Islet of Langerhans (tissue), 1 donor: ENCODE results near the gene DNTT.

Experiments used
- FAIRE-seq: peaks from one replicate; lab custom pipeline; 2011; peaks lifted over from hg19 to GRCh38; lab: Jason Lieb, UNC

The DNTT gene

GRCh38 chr10:96304230-96304629, at the start of gene DNTT:
DNTT (plus strand) TSS chr10:96304434; CDS start chr10:96304498, 64 bp downstream.
- FAIRE-seq = no peak

- FAIRE-seq = no peak
Observed at GRCh38 chr10:96254976-96255375, 49.3 kb upstream of the DNTT start.

GRCh38 chr10:96255549-96256333, 48.5 kb upstream of the DNTT start:
- FAIRE-seq = no peak

- no peak for FAIRE-seq
Observed at GRCh38 chr10:96257944-96258343, 46.3 kb upstream of the DNTT start.

- FAIRE-seq = no peak
Observed at GRCh38 chr10:96259150-96259549, 45.1 kb upstream of the DNTT start.

GRCh38 chr10:96260014-96260413, 44.2 kb upstream of the DNTT start:
- FAIRE-seq = no peak

GRCh38 chr10:96261132-96261531, 43.1 kb upstream of the DNTT start:
- no peak for FAIRE-seq

GRCh38 chr10:96261930-96262329, 42.3 kb upstream of the DNTT start:
- FAIRE-seq = no peak

- no peak for FAIRE-seq
Observed at GRCh38 chr10:96263176-96263575, 41.1 kb upstream of the DNTT start.

GRCh38 chr10:96263669-96264068, 40.6 kb upstream of the DNTT start:
- no peak for FAIRE-seq

- no peak for FAIRE-seq
Observed at GRCh38 chr10:96264938-96265337, 39.3 kb upstream of the DNTT start.

GRCh38 chr10:96266118-96266770, 38.0 kb upstream of the DNTT start:
- no peak for FAIRE-seq

- peak; percentile 36 for FAIRE-seq
Observed at GRCh38 chr10:96267234-96267705, 37.0 kb upstream of the DNTT start.

- no peak for FAIRE-seq
Observed at GRCh38 chr10:96268341-96268909, 35.8 kb upstream of the DNTT start.

GRCh38 chr10:96269438-96270300, 34.6 kb upstream of the DNTT start:
- no peak for FAIRE-seq

GRCh38 chr10:96270571-96270970, 33.7 kb upstream of the DNTT start:
- no peak for FAIRE-seq

- FAIRE-seq = peak; percentile 90
Observed at GRCh38 chr10:96271016-96271815, 33.0 kb upstream of the DNTT start, which contains the start of gene BLNK. BLNK (minus strand) TSS chr10:96271569; CDS start chr10:96271398, 171 bp downstream.

GRCh38 chr10:96272316-96273280, 31.6 kb upstream of the DNTT start:
- no peak for FAIRE-seq

- no peak for FAIRE-seq
Observed at GRCh38 chr10:96275685-96276418, 28.4 kb upstream of the DNTT start.
